ENCODE results near the gene PLK1.
"Not testable (repeated sequence)": the region's sequence is repeated elsewhere in the genome, so short reads cannot be mapped to it uniquely, and the experiment has no call there.

Gene PLK1

DNA sequence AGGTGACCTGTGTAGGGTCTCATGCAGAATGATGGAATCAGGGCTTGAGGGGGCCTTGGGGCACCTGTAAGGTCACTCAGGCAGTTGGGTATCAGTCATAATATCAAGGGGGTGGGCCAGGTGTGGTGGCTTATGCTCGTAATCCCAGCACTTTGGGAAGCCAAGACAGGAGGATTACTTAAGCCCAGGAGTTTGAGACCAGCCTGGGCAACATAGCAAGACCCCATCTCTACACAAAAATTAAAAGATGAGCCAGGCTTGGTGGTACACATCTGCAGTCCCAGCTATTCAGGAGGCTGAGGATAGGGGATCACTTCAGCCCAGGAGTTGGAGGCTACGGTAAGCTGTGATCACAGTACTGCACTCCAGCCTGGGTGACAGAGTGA is 26.8 kb downstream of the PLK1 start:
- DNase-seq (ENCODE audit: extremely low spot score, insufficient read length, low read depth) = no peak
- no peak for FAIRE-seq

GRCh38 chr16:23706439-23706838 is 27.8 kb downstream of the PLK1 start:
- FAIRE-seq = no peak
- DNase-seq (ENCODE audit: extremely low spot score, insufficient read length, low read depth) = no peak

DNA sequence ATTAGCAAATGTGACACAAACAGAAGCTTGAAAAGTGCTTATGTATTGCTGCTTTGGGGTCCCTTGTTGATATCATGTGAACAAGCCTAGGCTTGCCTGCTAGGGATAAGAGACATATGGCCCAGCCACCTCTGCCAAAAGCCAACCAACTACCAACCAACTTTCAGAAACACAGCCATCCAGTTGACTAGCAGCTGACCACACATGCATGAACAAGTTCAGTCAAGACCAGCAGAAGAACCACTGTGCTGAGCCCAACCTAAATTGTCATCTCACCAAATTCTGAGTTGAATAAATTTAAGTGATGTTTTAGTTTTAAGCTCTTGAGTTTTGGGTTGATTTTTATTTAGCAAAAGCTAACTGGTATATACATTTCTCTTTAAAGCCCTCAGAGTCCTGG is 30.8 kb downstream of the PLK1 start:
- no peak for FAIRE-seq
- no peak for DNase-seq (ENCODE audit: extremely low spot score, insufficient read length, low read depth)

GRCh38 chr16:23710008-23710407 is 31.3 kb downstream of the PLK1 start:
- DNase-seq (ENCODE audit: extremely low spot score, insufficient read length, low read depth) = no peak
- FAIRE-seq = no peak

- no peak for FAIRE-seq
- no peak for DNase-seq (ENCODE audit: extremely low spot score, insufficient read length, low read depth)
These were observed 31.8 kb downstream of the PLK1 start for GRCh38 chr16:23710504-23710903.

GRCh38 chr16:23711785-23712184 is 33.1 kb downstream of the PLK1 start:
- no peak for FAIRE-seq
- no peak for DNase-seq (ENCODE audit: extremely low spot score, insufficient read length, low read depth)

GRCh38 chr16:23712976-23713375 is 34.3 kb downstream of the PLK1 start, which contains the start of gene ERN2:
ERN2 (minus strand) TSS chr16:23713222; CDS start chr16:23713187, 35 bp downstream.
- no peak for DNase-seq (ENCODE audit: extremely low spot score, insufficient read length, low read depth)
- no peak for FAIRE-seq

- no peak for FAIRE-seq
These were observed 37.8 kb downstream of the PLK1 start for GRCh38 chr16:23716484-23716883.

DNA sequence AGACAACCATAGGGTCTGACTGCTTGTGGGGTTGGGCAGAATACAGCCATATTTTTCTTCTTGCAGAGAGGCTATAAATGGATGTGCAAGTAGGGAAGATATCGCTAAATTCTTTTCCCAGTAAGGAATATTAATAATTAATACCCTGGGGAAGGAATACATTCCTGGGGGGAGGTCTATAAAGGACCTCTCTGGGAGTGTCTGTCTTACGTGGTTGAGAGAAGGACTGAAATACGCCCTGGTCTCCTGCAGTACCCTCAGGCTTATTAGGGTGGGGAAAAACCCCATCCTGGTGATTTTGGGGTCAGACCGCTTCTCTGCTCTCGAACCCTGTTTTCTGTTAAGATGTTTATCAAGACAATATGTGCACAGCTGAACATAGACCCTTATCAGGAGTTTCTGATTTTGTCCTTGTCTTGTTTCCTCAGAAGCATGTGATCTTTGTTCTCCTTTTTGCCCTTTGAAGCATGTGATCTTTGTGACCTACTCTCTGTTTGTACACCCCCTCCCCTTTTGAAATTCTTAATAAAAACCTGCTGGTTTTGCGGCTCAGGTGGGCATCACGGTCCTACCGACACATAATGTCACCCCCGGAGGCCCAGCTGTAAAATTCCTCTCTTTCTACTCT is 44.0 kb downstream of the PLK1 start:
- not testable (repeated sequence) for DNase-seq (ENCODE audit: extremely low spot score, insufficient read length, low read depth); FAIRE-seq

More at GRCh38 chr16:23716484-23716883, 37.8 kb downstream of the PLK1 start:
- DNase-seq (ENCODE audit: extremely low spot score, insufficient read length, low read depth) = no peak

DNA sequence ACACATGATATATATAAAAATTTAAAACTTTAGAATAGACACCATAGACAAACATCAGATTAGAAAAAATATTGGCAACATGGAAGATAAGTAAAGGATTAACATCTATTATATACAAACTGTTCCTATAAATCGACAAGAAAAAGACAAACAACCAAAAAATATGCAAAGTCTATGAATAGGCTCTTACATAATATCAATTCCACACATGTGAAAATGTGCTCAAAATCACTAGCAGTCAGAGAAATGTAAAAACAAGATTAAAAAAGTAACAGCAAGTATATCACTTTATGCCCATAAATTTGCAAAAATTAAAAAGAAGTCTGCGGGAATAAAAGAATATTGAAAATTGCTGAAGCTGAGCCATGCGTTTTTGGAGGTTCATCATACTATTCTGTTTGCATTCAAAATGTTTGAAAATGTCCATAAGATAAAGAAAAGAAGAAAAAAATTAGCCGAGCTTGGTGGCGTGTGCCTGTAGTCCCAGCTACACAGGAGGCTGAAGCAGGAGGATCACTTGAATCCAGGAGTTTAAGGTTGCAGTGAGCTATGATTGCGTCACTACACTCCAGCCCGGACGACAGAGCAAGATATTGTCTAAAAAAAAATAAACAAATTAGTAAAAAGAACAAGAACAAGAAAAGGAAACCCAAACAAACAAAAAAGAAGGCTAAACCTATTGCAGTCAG is 45.6 kb downstream of the PLK1 start:
- FAIRE-seq = no peak

GRCh38 chr16:23724785-23725131 is 46.1 kb downstream of the PLK1 start:
- DNase-seq (ENCODE audit: extremely low spot score, insufficient read length, low read depth) (no peak), FAIRE-seq (no peak)

More for the DNA sequence above, 45.6 kb downstream of the PLK1 start:
- DNase-seq (ENCODE audit: extremely low spot score, insufficient read length, low read depth) = no peak

DNA sequence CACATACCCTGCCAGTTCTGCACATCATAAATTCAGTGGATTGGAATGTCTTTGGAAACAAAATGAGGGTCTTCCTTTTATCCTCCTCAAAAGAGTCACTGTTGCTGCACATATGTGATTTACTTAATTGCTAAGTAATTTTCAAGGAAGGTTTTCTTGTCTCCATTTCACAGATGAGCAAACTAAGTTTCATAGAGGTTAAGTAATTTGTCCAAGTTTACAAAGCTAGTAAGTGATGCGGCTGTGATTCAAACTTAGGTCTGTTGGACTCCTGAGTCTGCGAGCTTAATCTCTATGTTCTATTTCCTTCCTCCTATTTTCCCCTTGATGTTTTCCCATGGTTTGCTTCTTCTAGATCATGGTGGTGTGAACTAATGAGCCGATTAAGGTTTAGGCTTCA is 48.0 kb downstream of the PLK1 start:
- FAIRE-seq (no peak), DNase-seq (ENCODE audit: extremely low spot score, insufficient read length, low read depth) (no peak)

DNA sequence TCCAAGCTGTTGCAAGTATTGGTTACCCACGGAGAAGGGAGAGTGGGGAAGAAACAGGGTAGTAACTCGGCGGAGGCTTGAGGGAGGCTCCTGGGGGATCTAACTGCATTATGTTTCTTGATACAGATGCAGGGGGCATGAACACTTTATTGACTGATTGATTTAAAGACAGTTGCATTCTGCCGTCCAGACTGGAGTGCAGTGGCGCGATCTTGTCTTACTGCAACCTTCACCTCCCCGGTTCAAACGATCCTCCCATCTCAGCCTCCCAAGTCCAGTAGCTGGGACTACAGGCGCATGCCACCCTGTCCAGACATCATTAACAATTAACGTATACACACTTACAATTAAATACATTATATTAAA is 49.4 kb downstream of the PLK1 start:
- DNase-seq (ENCODE audit: extremely low spot score, insufficient read length, low read depth) (no peak), FAIRE-seq (no peak)

GRCh38 chr16:23729503-23730424 is 51.1 kb downstream of the PLK1 start:
- FAIRE-seq = no peak
- no peak for DNase-seq (ENCODE audit: extremely low spot score, insufficient read length, low read depth)

- DNase-seq (ENCODE audit: extremely low spot score, insufficient read length, low read depth) = no peak
- no peak for FAIRE-seq
These were observed 55.6 kb downstream of the PLK1 start for GRCh38 chr16:23734176-23734893.

- DNase-seq (ENCODE audit: extremely low spot score, insufficient read length, low read depth); FAIRE-seq: not testable (repeated sequence)
These were observed 58.8 kb downstream of the PLK1 start for GRCh38 chr16:23737423-23738028.

GRCh38 chr16:23739516-23739915 is 60.8 kb downstream of the PLK1 start:
- DNase-seq (ENCODE audit: extremely low spot score, insufficient read length, low read depth) (no peak), FAIRE-seq (no peak)
